HTR-8/SVneo (cell line): ENCODE results near the gene OPN3.
A peak's percentile ranks its signal among the peaks of the same experiment; 100 is the strongest.

Experiments
- DNase-seq: peaks from one replicate; pipeline ENCODE4 v3.0.0; 2011; ENCODE audit warnings: low spot score, mixed read lengths; ENCODE audit not compliant: insufficient read length
- FAIRE-seq: peaks from 2 replicates; lab custom pipeline; 2011; peaks lifted over from hg19 to GRCh38; lab: Jason Lieb, UNC

Gene OPN3

DNA sequence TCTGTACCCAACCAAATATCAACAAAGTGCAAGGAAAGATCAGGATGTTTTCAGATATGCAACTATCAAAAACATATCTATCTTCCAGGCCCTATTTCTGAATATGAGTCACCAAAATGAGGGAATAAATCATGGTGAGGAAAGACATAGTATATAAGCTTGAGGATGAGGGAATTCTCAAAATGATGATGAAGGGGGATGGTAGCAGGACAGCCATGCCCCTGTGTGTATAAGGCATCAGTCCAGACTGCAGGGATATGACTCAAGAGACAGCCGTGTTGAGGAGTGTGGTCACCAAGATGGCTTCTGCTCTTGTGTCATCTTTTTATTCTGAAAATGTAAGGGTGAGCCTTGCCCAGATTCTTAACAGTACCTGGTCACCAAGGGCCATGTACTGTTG lies 7.5 kb upstream of the OPN3 start:
- DNase-seq (no peak), FAIRE-seq (no peak)

DNA sequence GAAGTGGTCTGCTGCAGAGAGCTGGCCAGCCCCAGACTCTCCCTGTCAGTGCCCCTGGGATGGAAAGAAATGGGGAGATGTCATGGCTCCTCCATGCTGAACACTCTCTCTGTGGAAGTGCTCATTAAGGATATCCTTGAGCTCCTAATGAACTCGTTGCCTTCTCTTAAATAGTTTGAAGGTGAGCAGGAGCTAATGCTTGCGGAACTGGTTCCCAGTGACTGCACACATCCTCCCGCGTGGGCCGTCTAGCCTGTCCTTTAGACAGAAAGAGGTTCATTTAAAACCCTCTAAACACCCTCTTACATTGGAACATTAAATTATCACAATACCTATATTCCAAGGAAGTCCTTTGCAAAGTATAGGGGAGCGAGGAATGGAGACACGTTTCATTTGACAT lies 6.0 kb upstream of the OPN3 start:
- no peak for FAIRE-seq

DNA sequence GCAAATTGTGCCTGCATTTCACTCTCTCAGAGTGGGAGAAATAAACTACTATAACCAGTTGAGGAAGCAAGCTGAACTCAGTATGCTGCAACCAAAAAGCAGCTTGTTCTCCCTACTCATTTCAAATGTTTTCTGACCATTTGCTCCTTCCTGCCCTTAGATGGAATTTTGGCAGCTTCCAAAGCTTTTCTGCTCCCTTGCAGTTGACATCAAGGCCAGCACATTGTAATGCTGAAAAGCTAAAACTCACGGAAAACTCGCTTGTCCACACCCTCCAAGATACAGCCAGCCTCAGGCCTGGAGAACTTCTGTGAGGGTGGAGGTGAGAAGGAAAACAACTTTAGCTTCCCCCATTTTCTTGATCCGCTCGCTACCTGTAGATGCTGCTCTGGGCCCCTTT lies 5.0 kb upstream of the OPN3 start:
- FAIRE-seq (no peak), DNase-seq (no peak)

More for the DNA sequence above, 6.0 kb upstream of the OPN3 start:
- DNase-seq = no peak

DNA sequence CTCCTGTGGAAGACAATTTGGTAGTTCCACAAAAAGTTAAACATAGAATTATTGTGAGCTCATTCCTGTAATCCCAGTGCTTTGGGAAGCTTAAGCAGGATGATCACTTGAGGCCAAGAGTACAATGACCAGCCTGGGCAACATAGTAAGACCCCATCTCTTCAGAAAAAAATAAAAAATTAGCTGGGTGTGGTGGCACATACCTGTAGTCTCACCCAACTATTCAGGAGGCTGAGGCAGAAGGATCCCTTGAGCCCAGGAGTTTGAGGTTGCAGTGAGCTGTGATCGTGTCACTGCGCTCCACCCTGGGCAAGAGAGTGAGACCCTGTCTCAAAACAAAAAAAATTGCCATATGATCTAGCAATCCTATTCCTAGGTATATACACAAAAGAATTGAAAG lies 4.1 kb upstream of the OPN3 start:
- DNase-seq = no peak
- no peak for FAIRE-seq

DNA sequence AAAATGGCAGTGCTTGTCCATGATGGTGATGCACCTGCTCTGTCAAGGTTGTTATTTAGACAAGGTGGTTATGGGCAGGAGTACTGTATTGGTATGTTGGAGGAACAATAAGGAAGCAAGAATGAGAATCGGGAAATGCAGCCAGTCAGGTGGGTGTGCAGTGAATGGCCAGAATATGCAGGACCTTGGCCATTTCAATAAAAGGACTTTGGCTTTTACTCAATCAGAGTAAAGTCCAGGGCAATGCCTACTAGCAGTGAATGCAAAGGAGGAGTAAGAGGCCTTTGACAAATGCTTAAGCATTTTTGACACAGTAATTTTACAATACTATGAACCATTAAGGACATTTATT lies 2.4 kb upstream of the OPN3 start:
- DNase-seq (no peak), FAIRE-seq (no peak)

DNA sequence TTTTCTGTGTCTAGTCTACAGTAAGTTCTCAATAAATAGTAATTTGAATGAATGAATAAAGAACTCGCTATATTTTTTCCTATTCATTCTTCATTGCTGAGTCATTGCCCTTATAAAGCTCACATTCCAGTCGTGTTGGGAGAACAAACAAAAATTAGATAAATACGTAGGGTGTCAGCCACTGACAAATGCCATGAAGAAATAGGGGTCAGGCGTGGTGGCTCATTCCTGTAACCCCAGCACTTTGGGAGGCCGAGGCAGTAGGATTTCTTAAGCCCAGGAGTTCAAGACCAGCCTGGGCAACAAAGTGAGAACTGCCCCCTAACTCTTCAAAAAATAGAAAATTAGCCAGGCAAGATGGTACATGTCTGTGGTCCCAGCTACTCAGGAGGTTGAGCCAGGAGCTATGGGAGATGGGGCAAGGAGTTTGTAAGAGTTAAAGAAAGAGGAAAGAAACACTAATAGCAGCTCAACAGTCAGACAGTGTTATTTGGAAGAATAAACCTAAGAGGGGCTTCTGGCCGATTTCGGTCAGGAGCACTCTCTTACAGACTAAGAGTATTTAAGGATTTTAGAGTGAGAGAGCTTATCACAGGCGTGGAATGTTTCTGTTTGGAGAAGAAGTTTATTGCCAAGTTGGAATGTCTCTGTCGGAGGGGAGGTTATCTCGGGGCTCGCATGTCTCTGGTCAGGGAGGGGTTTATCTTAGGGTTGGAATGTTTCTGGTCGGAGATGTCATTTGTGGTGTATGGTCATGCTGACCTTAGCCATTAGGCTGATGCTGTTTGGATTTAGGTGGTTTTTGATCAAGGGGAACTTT lies 1.8 kb upstream of the OPN3 start:
- FAIRE-seq (no peak), DNase-seq (peak; percentile 38)

- DNase-seq (no peak), FAIRE-seq (no peak)
These were observed 876 bp upstream of the OPN3 start for GRCh38 chr1:241640867-241641622.

- DNase-seq (peak; percentile 29), FAIRE-seq (no peak)
These were observed 483 bp downstream of the OPN3 start for GRCh38 chr1:241639623-241640148.

DNA sequence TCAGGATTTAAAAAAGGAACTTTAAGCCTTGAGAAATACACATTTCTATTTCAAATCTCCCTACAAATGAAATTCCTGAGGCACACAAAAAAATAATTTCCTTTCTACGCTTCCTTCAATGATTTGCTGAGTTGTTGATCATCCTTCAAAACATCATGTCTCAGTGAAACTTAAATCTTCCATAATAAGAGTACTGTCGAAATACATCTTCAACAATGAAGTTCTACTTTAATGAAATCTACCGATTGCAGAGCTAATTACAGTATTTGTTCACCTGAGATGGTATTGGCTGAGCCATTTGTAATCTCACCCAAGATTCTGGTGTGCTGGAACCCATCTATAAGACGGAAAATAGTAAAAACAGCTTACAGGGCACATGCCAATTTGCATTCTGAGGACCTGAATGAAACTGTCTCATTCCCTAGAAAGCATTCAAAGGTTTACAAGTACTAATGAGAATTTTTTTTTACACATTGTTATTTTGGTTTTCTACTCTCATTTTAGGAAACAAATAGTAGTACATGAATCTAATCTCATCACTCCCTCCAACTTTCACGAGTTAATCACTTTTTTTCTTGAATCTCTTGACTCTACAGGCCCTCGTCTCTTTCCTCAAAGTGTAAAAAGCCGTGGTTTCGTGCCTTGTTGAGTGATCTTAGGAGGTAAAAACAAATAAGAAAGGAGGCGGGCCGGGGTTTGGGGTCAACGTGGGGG lies 1.1 kb downstream of the OPN3 start:
- DNase-seq (no peak), FAIRE-seq (no peak)

DNA sequence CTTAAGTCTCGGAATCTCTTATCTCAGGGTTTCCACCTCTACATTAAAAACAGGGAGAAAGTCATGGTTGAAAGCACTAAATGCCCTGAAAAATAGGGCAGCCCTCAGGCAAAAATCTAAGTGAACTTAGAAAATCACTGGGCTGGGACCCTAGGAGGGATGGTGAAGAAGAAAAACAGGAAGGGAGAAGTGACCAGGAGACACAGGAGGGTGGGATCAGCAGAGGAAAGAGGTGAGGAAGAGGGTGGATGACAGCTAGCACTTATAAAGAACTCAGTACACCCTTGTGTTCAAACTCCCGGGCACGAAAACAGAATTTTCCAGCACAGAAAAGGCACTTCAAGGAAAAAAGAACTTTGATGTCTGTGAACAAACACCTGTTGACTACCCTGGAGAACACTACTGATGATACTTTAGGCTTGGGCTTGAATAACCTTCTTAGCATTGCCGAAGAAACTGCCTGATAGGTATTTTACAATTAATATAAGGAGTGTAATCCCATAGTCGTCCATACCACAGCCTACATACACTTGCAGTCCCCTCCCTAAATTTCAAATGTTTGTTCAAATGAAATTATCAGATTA lies 2.0 kb downstream of the OPN3 start:
- no peak for DNase-seq
- FAIRE-seq = no peak

DNA sequence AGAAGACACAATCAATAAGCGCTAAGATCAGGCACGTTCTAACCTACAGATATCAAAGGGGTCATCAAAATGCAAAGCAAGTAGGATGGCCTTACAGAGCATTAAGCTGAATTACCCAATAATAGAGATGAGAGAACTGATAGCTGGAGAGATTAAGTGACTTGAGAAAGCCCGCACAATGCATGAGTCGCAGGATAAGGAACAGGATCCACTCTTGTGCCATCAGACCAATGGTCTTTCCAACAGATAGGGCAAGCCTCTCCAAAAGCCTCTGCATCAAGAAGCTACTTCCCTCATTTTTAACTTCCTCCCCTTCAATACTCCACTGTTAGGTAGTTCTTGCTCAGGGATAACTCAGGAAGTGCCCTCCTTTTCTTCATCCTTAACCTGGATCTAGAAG lies 2.6 kb downstream of the OPN3 start:
- FAIRE-seq (no peak), DNase-seq (no peak)

DNA sequence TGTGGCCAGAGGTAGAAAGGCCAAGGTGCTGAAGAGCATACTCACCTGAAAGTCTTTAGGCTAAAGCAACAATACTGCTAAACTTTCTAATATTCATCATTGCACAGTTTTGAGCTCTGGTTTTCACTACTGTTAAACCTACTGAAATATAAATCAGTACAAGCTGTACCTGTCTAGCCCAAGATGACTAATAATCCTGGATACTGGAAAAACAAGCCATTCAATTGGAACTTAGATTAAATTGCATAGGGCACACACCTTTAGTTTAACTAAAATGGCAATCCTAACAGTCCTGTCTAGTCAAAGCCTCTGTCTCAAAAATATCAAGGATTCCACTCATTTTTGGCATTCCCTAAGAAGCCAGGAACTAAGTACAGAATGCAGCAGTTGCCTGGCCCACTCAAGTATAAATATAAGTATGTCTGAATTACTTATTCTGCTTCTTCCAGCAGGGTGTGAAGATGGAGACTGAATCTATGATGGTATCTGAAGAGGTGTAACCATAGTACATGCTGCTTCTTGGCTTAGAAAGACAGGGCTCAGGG lies 3.1 kb downstream of the OPN3 start:
- no peak for DNase-seq

DNA sequence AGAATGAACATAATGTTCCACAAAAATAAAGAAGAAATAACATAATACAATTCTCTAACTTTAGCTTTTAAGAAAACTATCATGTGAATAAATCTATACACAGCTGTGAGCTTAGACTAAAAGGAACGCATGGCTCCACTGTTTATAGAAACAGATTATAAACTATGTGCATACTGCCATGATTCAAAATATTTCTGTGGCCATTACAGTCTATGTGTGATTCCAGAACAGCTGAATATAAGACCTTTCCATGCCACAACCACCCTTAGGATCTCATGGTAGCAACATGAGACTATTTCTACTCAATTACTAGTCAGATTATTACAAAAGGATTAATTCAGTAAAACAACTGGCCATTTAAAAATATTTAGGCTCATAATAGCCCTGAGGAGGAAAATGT lies 3.9 kb downstream of the OPN3 start:
- FAIRE-seq (no peak), DNase-seq (no peak)

More for the DNA sequence above, 3.1 kb downstream of the OPN3 start:
- FAIRE-seq = no peak

DNA sequence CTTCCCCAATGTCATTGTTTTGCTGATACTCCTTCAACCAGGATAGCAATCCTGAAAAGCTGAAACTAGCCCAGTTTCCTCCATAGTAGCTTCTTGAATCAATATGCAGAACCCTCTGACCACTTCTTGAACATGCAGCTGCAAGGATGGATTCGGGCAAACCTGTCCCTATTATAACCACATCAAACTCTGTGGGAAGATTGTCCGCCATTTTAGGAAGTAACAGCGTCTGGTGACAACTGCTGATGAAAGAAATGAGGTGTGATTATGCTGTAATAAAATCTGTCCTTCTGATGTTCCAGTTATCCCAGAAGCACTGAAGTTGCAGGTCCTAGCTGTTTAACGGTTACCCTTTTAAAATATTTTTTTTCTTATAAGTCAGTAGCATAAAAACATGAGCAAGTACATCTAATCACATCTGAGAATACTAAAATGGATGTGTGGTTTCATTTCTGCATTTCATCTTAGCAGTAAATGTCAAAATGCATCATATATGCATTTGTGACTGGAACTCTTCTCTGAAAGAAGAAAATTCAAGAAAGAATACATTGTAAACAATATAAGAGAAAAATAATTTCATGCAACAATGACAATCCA lies 4.5 kb downstream of the OPN3 start:
- FAIRE-seq = no peak

DNA sequence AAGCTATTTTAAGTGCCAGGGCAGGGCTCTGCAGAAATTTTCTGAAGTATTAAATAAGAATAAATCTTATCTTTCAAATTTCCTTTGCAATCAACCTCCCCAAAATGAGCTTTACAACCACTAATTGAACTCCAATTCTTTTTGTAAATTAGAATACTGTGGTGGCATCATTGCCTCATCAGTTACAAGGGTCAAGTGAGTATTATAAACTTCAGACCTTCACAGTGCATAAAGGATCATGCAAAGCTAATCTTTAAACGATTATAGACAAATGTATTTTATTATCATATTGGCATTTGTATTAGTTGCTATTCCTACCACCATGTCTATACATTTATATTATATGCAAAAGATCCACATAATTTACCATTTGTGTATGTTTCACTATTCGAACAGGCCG lies 7.2 kb downstream of the OPN3 start:
- FAIRE-seq (no peak), DNase-seq (no peak)

More for the DNA sequence above, 4.5 kb downstream of the OPN3 start:
- DNase-seq = no peak

DNA sequence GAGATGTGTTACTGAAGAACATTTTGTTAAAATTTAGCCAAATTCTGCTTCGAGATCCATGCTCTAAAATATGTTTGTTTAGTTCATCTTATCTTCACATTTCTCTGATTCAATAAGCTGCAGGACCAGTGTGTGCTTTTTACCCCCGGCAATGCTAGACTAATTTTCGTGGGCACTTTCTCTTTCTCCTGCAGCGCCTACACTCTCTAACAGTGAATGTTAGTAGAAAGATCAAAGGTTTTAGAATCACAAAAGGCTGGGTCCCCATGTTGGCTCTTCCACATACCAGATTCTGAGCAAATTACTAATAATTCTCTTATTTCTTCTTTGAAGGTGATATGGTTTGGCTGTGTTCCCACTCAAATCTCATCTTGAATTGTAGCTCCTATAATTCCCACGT lies 8.5 kb downstream of the OPN3 start:
- DNase-seq (no peak), FAIRE-seq (no peak)

GRCh38 chr1:241630899-241631298 lies 9.3 kb downstream of the OPN3 start:
- DNase-seq = no peak
- no peak for FAIRE-seq

DNA sequence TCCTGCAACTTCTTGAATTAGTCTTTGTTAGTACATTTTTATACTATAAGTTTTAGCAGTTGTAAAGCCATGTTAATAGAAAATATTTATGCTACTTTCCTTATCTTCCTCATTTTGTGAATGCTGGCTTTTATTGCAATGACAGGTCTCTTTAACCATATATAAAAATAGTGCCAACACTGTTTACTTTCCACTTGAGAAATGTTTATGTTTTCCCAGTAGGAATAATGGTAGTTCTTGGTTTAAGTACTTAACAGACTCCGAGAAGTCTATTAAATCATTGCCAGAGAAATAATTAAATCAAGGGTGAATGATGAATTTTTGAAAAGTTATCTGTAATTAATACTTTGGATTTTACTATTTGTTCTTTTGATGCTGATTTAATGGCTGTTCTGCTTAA lies 9.7 kb downstream of the OPN3 start:
- no peak for FAIRE-seq
- no peak for DNase-seq

GRCh38 chr1:241630005-241630404 lies 10.2 kb downstream of the OPN3 start:
- no peak for DNase-seq
- FAIRE-seq = no peak
